ENCODE measurements around the gene ELOVL1.

DNA sequence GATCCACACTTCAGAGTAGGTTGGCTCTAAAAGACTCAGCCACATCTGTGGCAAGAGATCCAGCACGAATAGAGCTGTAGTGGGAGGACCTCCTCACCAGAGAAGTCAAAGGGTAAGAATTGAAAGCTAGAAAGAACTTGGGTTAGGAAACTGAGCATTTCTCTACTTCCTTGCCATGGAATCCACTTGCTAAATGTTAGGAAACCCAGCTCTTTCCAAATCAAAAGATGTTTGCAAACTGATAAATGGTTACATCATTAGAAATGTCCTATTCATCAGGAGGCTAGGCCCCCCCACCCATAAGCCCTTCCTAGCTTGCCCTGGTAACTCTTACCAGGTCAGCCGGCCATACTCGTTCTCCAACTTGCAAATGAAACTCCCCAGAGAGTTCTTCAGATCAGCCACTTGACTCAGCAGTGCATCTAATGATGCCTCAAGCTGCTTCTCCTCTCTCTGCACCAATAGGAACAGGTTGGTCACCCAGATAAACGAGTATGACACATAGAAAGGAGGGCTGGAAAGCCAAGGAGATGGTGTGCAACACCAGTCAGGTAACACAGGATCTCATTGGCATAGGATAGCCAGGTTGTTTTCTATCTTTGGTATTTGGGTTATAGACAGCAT, 20.3 kb upstream of the ELOVL1 start:
- TF ChIP-seq, protein P1, sequence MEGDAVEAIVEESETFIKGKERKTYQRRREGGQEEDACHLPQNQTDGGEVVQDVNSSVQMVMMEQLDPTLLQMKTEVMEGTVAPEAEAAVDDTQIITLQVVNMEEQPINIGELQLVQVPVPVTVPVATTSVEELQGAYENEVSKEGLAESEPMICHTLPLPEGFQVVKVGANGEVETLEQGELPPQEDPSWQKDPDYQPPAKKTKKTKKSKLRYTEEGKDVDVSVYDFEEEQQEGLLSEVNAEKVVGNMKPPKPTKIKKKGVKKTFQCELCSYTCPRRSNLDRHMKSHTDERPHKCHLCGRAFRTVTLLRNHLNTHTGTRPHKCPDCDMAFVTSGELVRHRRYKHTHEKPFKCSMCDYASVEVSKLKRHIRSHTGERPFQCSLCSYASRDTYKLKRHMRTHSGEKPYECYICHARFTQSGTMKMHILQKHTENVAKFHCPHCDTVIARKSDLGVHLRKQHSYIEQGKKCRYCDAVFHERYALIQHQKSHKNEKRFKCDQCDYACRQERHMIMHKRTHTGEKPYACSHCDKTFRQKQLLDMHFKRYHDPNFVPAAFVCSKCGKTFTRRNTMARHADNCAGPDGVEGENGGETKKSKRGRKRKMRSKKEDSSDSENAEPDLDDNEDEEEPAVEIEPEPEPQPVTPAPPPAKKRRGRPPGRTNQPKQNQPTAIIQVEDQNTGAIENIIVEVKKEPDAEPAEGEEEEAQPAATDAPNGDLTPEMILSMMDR (CRISPR knock-in tag; IDR thresholded peaks at IDR 0.05) = no peak
- TF ChIP-seq, protein P2, sequence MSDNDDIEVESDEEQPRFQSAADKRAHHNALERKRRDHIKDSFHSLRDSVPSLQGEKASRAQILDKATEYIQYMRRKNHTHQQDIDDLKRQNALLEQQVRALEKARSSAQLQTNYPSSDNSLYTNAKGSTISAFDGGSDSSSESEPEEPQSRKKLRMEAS (IDR thresholded peaks at IDR 0.05) = no peak
- TF ChIP-seq, protein P3, sequence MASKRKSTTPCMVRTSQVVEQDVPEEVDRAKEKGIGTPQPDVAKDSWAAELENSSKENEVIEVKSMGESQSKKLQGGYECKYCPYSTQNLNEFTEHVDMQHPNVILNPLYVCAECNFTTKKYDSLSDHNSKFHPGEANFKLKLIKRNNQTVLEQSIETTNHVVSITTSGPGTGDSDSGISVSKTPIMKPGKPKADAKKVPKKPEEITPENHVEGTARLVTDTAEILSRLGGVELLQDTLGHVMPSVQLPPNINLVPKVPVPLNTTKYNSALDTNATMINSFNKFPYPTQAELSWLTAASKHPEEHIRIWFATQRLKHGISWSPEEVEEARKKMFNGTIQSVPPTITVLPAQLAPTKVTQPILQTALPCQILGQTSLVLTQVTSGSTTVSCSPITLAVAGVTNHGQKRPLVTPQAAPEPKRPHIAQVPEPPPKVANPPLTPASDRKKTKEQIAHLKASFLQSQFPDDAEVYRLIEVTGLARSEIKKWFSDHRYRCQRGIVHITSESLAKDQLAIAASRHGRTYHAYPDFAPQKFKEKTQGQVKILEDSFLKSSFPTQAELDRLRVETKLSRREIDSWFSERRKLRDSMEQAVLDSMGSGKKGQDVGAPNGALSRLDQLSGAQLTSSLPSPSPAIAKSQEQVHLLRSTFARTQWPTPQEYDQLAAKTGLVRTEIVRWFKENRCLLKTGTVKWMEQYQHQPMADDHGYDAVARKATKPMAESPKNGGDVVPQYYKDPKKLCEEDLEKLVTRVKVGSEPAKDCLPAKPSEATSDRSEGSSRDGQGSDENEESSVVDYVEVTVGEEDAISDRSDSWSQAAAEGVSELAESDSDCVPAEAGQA (IDR thresholded peaks at IDR 0.05; ENCODE audit: low read depth) = no peak
- TF ChIP-seq, protein P3 (CRISPR knock-in tag; IDR thresholded peaks at IDR 0.05; ENCODE audit: borderline replicate concordance) = no peak
- no peak for TF ChIP-seq ZNF274 (CRISPR knock-in tag; IDR thresholded peaks at IDR 0.05)
- no peak for TF ChIP-seq NFIC (IDR thresholded peaks at IDR 0.05; ENCODE audit: low read length)
- no peak for TF ChIP-seq MTF1 (CRISPR knock-in tag; IDR thresholded peaks at IDR 0.05)
- TF ChIP-seq, protein P4, sequence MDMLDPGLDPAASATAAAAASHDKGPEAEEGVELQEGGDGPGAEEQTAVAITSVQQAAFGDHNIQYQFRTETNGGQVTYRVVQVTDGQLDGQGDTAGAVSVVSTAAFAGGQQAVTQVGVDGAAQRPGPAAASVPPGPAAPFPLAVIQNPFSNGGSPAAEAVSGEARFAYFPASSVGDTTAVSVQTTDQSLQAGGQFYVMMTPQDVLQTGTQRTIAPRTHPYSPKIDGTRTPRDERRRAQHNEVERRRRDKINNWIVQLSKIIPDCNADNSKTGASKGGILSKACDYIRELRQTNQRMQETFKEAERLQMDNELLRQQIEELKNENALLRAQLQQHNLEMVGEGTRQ (IDR thresholded peaks at IDR 0.05; ENCODE audit: low read depth, low read length) = no peak
- TF ChIP-seq, protein P4 (CRISPR knock-in tag; IDR thresholded peaks at IDR 0.05; ENCODE audit: borderline replicate concordance) = no peak
